Esophagus squamous epithelium (tissue), 5 donors: ENCODE data around the gene RAB44. TPM values are rescaled to one million over a fixed set of nuclear protein-coding genes. Genes with fewer than 3 reads are reported as not detected.

Source experiments
- DNase-seq: peaks from one replicate; lab custom pipeline; 2025; lab: John Stamatoyannopoulos, UW
- H3K27ac ChIP-seq, 4 donors: fragments of 200-600 bp; sonication (generic); one replicate each; pipeline ENCODE4 v1.5.1; 2016 to 2019; ENCODE audit warnings: mild to moderate bottlenecking in 1 of 4
- H3K27me3 ChIP-seq, 4 donors: fragments of 200-600 bp; sonication (generic); 1 replicate in 3 of 4; 2 replicates in 1 of 4; pipeline versions ENCODE4 v1.5.1 to v1.6.0; 2017 to 2021; ENCODE audit warnings: antibody characterized with exemption in 1 of 4
- H3K36me3 ChIP-seq, 3 donors: fragments of 200-600 bp; sonication (generic); one replicate each; pipeline ENCODE4 v1.5.1; 2016 to 2019
- H3K4me1 ChIP-seq, 3 donors: fragments of 200-600 bp; sonication (generic); one replicate each; pipeline ENCODE4 v1.5.1; 2017 to 2019
- H3K4me3 ChIP-seq, 4 donors: fragments of 200-600 bp; sonication (generic); 1 replicate in 3 of 4; 2 replicates in 1 of 4; pipeline ENCODE4 v1.5.1; 2016 to 2019; ENCODE audit warnings: mild to moderate bottlenecking in 2 of 4, moderate library complexity in 1 of 4
- H3K9me3 ChIP-seq, 3 donors: fragments of 200-600 bp; sonication (generic); one replicate each; pipeline ENCODE4 v1.5.1; 2016 to 2019
- CTCF ChIP-seq, 6 experiments: fragments of 450-650 bp in 4 of 6; fragments of 200-600 bp in 2 of 6; sonication (generic) in 2 of 6; IDR thresholded peaks; one replicate each; pipeline ENCODE4 v1.5.1; 2016 to 2019; ENCODE audit warnings: antibody characterized with exemption in 6 of 6, mild to moderate bottlenecking in 4 of 6, moderate library complexity in 4 of 6
- POLR2A ChIP-seq, 4 donors: fragments of 450-650 bp; IDR thresholded peaks; one replicate each; pipeline ENCODE4 v1.6.1; 2017; ENCODE audit warnings: antibody characterized with exemption in 4 of 4, mild to moderate bottlenecking in 4 of 4, moderate library complexity in 3 of 4
- WGBS, 2 donors: methylation state at CpG; one replicate each; pipeline ENCODE4 v1.1.5; 2018; 5-methylcytosine and 5-hydroxymethylcytosine counted together
- intact Hi-C: fragments of 100-400 bp; cut with DNase I; formaldehyde crosslinking; loops from one replicate; pipeline ENCODE4 v1.15.0; 2022
- total RNA-seq, 4 donors: library from RNA; depleted of rRNA; stranded (reverse); fragments of >200 nt; gene quantifications; one replicate each; pipeline ENCODE4 v1.1.0, GENCODE V29; 2016
- donor health status: DM: yes; HTN: yes; CAD: no.

RAB44 gene
- total RNA-seq, 4 donors from 2014 or later, result 0.11 to 0.76 (median 0.18) TPM; not detected in 1

GRCh38 chr6:36712816-36713215 lies 15.2 kb downstream of the RAB44 start:
- no peak for DNase-seq
- Histone ChIP-seq H3K27ac (no peak overlapping the region), H3K4me3 (no peak overlapping the region), H3K4me1 (peaks cover 8 to 23% (median 10%) of the 10 kb centered on the region in 3 donors), H3K27me3 (no peaks in the 10 kb centered on the region), H3K36me3 (no peaks in the 10 kb centered on the region), H3K9me3 (no peaks in the 10 kb centered on the region)
- intact Hi-C loops, result no loop called here
- no peak for TF ChIP-seq CTCF (IDR thresholded peaks at IDR 0.05)
- no peak for TF ChIP-seq POLR2A (IDR thresholded peaks at IDR 0.05)
- WGBS, 2 donors, result 84 to 86% methylated on average over 4 of the region's 4 CpGs

GRCh38 chr6:36713846-36714245 lies 16.2 kb downstream of the RAB44 start:
- H3K4me1 ChIP-seq, result peaks cover 10 to 30% (median 11%) of the 10 kb centered on the region in 3 donors
- DNase-seq, result no peak
- intact Hi-C loops, result no loop called here
- no peak overlapping the region for H3K27ac ChIP-seq
- no peaks in the 10 kb centered on the region for H3K9me3 ChIP-seq
- 90% methylated on average over 8 of the region's 8 CpGs; no CpG with 5 or more reads in 1 of the 2 donors for WGBS, 2 donors
- TF ChIP-seq POLR2A (IDR thresholded peaks at IDR 0.05) (no peak), CTCF (IDR thresholded peaks at IDR 0.05) (no peak)
- H3K36me3 ChIP-seq, result no peaks in the 10 kb centered on the region
- no peak overlapping the region for H3K4me3 ChIP-seq
- H3K27me3 ChIP-seq, result no peaks in the 10 kb centered on the region

- Histone ChIP-seq H3K9me3 (no peaks in the 10 kb centered on the region), H3K36me3 (no peaks in the 10 kb centered on the region), H3K27me3 (no peaks in the 10 kb centered on the region), H3K4me3 (no peak overlapping the region), H3K27ac (no peak overlapping the region), H3K4me1 (peaks cover 10 to 30% (median 11%) of the 10 kb centered on the region in 3 donors)
- TF ChIP-seq POLR2A (IDR thresholded peaks at IDR 0.05) (no peak), CTCF (IDR thresholded peaks at IDR 0.05) (no peak)
- DNase-seq, result no peak
- intact Hi-C loops, result no loop called here
- 81 to 88% methylated on average over 6 to 9 of the region's 10 CpGs for WGBS, 2 donors
These were observed 16.9 kb downstream of the RAB44 start for GRCh38 chr6:36714511-36714910.

- WGBS, 2 donors, result 74 to 100% methylated on average over 1 to 3 of the region's 7 CpGs
- no peak overlapping the region for H3K4me3 ChIP-seq
- H3K27ac ChIP-seq, result peak overlapping the region in 3 of 4 donors; percentile 54 to 69 (median 69)
- no peaks in the 10 kb centered on the region for H3K9me3 ChIP-seq
- no peaks in the 10 kb centered on the region for H3K27me3 ChIP-seq
- DNase-seq, result no peak
- no peaks in the 10 kb centered on the region for H3K36me3 ChIP-seq
- peaks cover 10 to 33% (median 11%) of the 10 kb centered on the region in 3 donors for H3K4me1 ChIP-seq
- TF ChIP-seq CTCF (IDR thresholded peaks at IDR 0.05) (no peak), POLR2A (IDR thresholded peaks at IDR 0.05) (no peak)
- intact Hi-C loops, result no loop called here
These were observed 17.8 kb downstream of the RAB44 start for GRCh38 chr6:36715469-36715868.

- 29 to 55% methylated on average over 4 to 6 of the region's 8 CpGs for WGBS, 2 donors
- Histone ChIP-seq H3K4me3 (no peak overlapping the region), H3K36me3 (no peaks in the 10 kb centered on the region), H3K27ac (peak overlapping the region in 3 of 4 donors; percentile 54 to 69 (median 69)), H3K27me3 (no peaks in the 10 kb centered on the region), H3K9me3 (no peaks in the 10 kb centered on the region), H3K4me1 (peaks cover 10 to 38% (median 11%) of the 10 kb centered on the region in 3 donors)
- intact Hi-C loops, result no loop called here
- TF ChIP-seq CTCF (IDR thresholded peaks at IDR 0.05), result no peak
- TF ChIP-seq POLR2A (IDR thresholded peaks at IDR 0.05), result no peak
- no peak for DNase-seq
These were observed 19.0 kb downstream of the RAB44 start for GRCh38 chr6:36716476-36717093.
